GM12874 (cell line): ENCODE data around the gene FUT7.

Source experiments
- CTCF ChIP-seq: IDR thresholded peaks from 2 replicates; pipeline ENCODE4 v1.5.1; 2011; ENCODE audit warnings: low read depth, mild to moderate bottlenecking, control low read depth, low read length, moderate library complexity; ENCODE audit not compliant: insufficient read depth

FUT7 gene

GRCh38 chr9:137055385-137056364 is 23.8 kb upstream of the FUT7 start:
- no peak for TF ChIP-seq CTCF

- TF ChIP-seq CTCF = no peak
Observed at GRCh38 chr9:137054932-137055384, 23.1 kb upstream of the FUT7 start.

GRCh38 chr9:137053944-137054931 is 22.4 kb upstream of the FUT7 start, which contains the start of gene ENTPD2:
ENTPD2 (minus strand) TSS chr9:137054061; CDS start chr9:137053997, 64 bp downstream.
- TF ChIP-seq CTCF = no peak

GRCh38 chr9:137052998-137053943 is 21.4 kb upstream of the FUT7 start:
- TF ChIP-seq CTCF = no peak

GRCh38 chr9:137052293-137052692 is 20.4 kb upstream of the FUT7 start:
- no peak for TF ChIP-seq CTCF

- no peak for TF ChIP-seq CTCF
Observed at GRCh38 chr9:137051145-137051724, 19.3 kb upstream of the FUT7 start.
